Measurements from ENCODE around the gene GSTCD. TPM values are rescaled to one million over a fixed set of nuclear protein-coding genes. Genes with fewer than 3 reads are reported as not detected.
A peak's percentile ranks its signal among the peaks of the same experiment; 100 is the strongest.

The GSTCD gene
- total RNA-seq, 1 experiment from 2014 or later = 23.9 TPM

DNA sequence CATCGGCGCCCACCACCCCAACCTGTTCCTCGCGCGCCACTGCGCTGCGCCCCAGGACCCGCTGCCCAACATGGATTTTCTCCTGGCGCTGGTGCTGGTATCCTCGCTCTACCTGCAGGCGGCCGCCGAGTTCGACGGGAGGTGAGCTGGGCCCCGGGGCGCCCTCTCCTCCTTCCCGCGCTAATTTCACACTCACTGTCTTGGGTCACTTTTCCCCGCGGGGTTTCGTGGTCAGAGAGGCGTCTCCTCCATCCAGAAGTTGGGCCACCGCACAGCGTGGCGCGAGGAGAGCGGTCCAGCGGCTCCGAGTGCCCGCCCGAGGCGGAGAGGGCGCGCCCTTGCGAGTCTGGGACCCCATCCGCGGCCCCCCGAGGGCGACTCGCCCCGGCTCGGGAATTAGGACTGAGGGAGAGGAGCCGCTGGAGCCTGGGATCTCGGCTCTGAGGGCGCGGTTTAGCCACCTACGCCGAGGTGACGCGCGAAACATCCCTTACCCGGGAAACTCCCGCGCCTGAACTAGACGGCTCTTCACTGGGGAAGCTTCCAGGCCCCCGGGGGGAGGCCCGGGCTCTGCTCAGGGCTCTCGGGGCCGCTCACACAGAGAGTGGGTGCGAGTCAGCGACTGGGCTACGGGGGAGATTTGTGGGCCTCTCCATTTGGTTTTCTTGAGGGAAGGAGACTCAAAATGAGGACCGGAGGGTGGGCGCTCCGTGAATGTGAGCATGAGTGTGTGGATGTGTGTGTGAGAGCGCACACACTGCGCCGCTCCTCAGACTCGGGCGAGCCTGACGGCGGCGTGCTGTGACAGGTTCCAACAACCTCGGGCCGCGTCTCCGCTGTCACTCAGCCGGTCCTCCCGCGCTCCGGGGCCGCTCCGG is 187.2 kb downstream of the GSTCD start:
- intact Hi-C loops (cut with micrococcal nuclease; ENCODE audit: unreplicated experiment) = loop anchor here (5.0 to 10.0 kb wide), 2 partner anchors 71 to 181 kb away; no protein-coding TSS in a partner anchor
- Mint-ChIP-seq H3K27ac (ENCODE audit: unreplicated experiment) (peak overlapping the region; percentile 21), H3K36me3 (ENCODE audit: insufficient read depth, unreplicated experiment) (peaks cover 36% of the 10 kb centered on the region), H3K27me3 (ENCODE audit: unreplicated experiment) (no peaks in the 10 kb centered on the region), H3K9me3 (ENCODE audit: low read depth, unreplicated experiment) (no peaks in the 10 kb centered on the region), H3K4me3 (ENCODE audit: low read depth, unreplicated experiment) (peak overlapping the region; percentile 74), H3K4me1 (ENCODE audit: low read depth, unreplicated experiment) (peaks cover 49% of the 10 kb centered on the region)
- CTCF ChIA-PET = interaction anchor here (0.6 to 1.4 kb wide), 4 partner anchors 68 to 183 kb away, joined by 3 to 4 read pairs (median 3); no protein-coding TSS in a partner anchor
- TF ChIP-seq, protein P1, sequence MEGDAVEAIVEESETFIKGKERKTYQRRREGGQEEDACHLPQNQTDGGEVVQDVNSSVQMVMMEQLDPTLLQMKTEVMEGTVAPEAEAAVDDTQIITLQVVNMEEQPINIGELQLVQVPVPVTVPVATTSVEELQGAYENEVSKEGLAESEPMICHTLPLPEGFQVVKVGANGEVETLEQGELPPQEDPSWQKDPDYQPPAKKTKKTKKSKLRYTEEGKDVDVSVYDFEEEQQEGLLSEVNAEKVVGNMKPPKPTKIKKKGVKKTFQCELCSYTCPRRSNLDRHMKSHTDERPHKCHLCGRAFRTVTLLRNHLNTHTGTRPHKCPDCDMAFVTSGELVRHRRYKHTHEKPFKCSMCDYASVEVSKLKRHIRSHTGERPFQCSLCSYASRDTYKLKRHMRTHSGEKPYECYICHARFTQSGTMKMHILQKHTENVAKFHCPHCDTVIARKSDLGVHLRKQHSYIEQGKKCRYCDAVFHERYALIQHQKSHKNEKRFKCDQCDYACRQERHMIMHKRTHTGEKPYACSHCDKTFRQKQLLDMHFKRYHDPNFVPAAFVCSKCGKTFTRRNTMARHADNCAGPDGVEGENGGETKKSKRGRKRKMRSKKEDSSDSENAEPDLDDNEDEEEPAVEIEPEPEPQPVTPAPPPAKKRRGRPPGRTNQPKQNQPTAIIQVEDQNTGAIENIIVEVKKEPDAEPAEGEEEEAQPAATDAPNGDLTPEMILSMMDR (IDR thresholded peaks at IDR 0.05; ENCODE audit: unreplicated experiment) = no peak
- no TSS peak for BruUV-seq (replicated peaks)
- peak; percentile 53 for DNase-seq

DNA sequence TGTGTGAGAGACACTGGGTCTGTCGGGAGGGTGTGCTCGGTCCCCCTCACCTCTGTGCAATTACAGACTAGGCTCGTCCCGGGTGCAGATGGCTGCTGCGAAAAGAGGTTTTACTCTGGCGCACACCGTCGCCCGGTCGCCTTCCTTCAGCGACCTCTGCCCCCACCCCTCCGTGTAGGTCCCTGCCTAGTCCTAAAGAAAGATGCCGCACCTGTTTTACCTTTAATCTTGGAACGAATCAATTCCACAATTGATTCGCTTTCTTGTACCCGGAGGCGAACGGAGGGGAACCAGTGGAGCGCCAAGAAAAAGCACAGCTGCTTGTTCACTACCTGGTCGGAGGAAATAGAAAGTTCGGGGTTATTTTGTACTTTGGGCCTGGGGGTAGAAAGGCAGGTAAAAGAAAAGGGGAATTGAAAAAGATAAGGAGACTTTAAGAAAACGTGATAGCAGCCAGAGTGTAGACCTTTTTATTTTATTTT is 187.9 kb downstream of the GSTCD start:
- intact Hi-C loops (cut with micrococcal nuclease; ENCODE audit: unreplicated experiment) = loop anchor here (5.0 to 10.0 kb wide), 2 partner anchors 71 to 182 kb away; no protein-coding TSS in a partner anchor
- no peaks in the 10 kb centered on the region for H3K9me3 Mint-ChIP-seq (ENCODE audit: low read depth, unreplicated experiment)
- TF ChIP-seq, protein P1 (IDR thresholded peaks at IDR 0.05; ENCODE audit: unreplicated experiment) = no peak
- peaks cover 49% of the 10 kb centered on the region for H3K4me1 Mint-ChIP-seq (ENCODE audit: low read depth, unreplicated experiment)
- BruUV-seq (replicated peaks) = no TSS peak
- peak; percentile 39 for DNase-seq
- peaks cover 36% of the 10 kb centered on the region for H3K36me3 Mint-ChIP-seq (ENCODE audit: insufficient read depth, unreplicated experiment)
- H3K4me3 Mint-ChIP-seq (ENCODE audit: low read depth, unreplicated experiment) = peak overlapping the region; percentile 74
- CTCF ChIA-PET = no interaction called here
- H3K27me3 Mint-ChIP-seq (ENCODE audit: unreplicated experiment) = no peaks in the 10 kb centered on the region
- peak overlapping the region; percentile 21 for H3K27ac Mint-ChIP-seq (ENCODE audit: unreplicated experiment)

Other genes with a start within 250 kb of the GSTCD start
- 83.6 and 86.6 TPM in 2 replicates for gene PPA2, start 234.7 kb upstream of the GSTCD start, total RNA-seq (2022)
- gene ARHGEF38, start 156.2 kb upstream of the GSTCD start, total RNA-seq (2022) = 16.6 and 22.8 TPM in 2 replicates
- 11.8 and 13.4 TPM in 2 replicates for gene INTS12, start 95 bp upstream of the GSTCD start, total RNA-seq (2022)
- gene NPNT, start 186.7 kb downstream of the GSTCD start, total RNA-seq (2022) = 88.5 and 90.1 TPM in 2 replicates

Measured in Calu3 (cell line).